SKM-1 treated with dmso at 0.1 percent for 144 hours (cell line): ENCODE results near the gene ZNF883.
A peak's percentile ranks its signal among the peaks of the same experiment; 100 is the strongest.

Source experiments
- DNase-seq: peaks from one replicate; lab custom pipeline; 2025; ENCODE audit not compliant: unreplicated experiment; lab: John Stamatoyannopoulos, UW

The ZNF883 gene

DNA sequence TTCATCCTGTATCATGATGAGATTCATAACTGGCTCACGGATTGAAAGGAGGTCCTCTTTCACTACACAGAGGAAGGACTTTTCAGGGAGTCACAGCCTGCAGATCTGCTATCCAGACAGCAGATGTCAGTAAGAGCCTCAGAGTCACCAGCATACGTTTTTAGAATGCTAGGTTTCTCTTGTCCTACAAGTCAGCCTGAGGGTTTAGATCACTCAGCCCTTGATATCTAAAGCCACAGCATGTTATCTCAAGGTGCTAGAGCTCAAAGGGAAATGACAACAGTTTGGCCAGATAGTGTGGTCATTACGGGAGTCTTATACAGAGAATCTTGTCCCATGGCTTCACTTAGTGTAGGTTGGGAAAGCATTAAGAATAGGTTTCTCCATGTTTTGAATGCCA lies 90.4 kb downstream of the ZNF883 start:
- peak; percentile 16 for DNase-seq

GRCh38 chr9:112917987-112918362 lies 94.0 kb downstream of the ZNF883 start:
- no peak for DNase-seq

GRCh38 chr9:112917047-112917986 lies 94.7 kb downstream of the ZNF883 start:
- DNase-seq: no peak

DNA sequence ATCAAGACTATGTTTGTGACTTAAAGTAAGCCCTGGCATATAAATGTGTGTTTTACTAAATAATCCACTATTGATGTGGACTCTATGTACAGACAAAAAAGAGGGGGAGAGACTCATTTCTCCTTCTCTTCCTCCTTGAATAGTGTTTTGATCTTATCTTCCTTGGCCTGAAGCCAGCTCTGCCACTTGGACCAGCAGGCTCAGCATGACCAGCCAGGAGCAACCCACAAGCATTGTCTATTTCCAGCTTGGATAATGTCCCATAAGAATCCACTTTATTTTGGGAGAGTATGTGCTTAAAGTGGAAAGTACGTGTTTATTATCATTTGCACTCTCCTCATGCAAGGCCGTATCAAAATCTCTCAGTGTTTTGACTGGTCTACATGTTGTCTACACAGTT lies 97.5 kb downstream of the ZNF883 start:
- DNase-seq: no peak

DNA sequence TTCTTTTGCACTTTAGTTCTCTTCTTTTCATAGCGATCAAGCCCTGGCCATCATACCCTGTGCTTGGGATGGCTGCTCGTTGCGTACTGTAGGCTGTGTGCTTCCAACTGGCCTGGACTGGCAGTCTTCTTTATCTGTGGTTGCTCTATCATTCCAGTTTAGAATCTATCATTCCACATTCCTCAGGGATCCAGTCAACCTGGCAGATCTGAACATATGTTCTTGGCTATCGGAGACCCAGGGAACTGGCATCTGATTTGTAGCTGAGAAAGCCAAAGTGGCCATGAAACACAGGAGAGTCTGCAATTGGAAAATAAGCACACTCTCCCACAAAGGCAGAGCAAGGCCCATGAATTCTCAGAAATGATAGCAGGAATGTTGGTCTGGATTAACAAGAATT lies 98.7 kb downstream of the ZNF883 start:
- no peak for DNase-seq

GRCh38 chr9:112912636-112913035 lies 99.4 kb downstream of the ZNF883 start:
- no peak for DNase-seq

GRCh38 chr9:112911736-112912135 lies 100.3 kb downstream of the ZNF883 start:
- DNase-seq: no peak
